HUDEP-2 (cell line): Measurements from ENCODE around the gene CALM3.
A peak's percentile ranks its signal among the peaks of the same experiment; 100 is the strongest.
"Not testable (repeated sequence)": the region's sequence is repeated elsewhere in the genome, so short reads cannot be mapped to it uniquely, and the experiment has no call there.

ENCODE experiments used
- DNase-seq, 76 experiments: peaks; one replicate each; lab custom pipeline; 2025; ENCODE audit not compliant: unreplicated experiment in 76 of 76; lab: John Stamatoyannopoulos, UW

Gene CALM3

GRCh38 chr19:46601318-46602224 is at the start of gene CALM3:
TSS of gene CALM3 (plus strand) at chr19:46601330. CDS start at chr19:46601435, 105 bp downstream.
- DNase-seq = peak in 4 of 76 experiments; percentile 12 to 43 (median 24)

- no peak for DNase-seq
Observed at GRCh38 chr19:46552891-46553290, 48.2 kb upstream of the CALM3 start.

- DNase-seq = no peak
Observed at GRCh38 chr19:46554161-46554560, 47.0 kb upstream of the CALM3 start.

GRCh38 chr19:46555628-46556280 is 45.4 kb upstream of the CALM3 start:
- no peak for DNase-seq

GRCh38 chr19:46556471-46556870 is 44.7 kb upstream of the CALM3 start:
- DNase-seq = not testable (repeated sequence)

GRCh38 chr19:46559203-46559602 is 41.9 kb upstream of the CALM3 start:
- no peak for DNase-seq

GRCh38 chr19:46559675-46560074 is 41.5 kb upstream of the CALM3 start:
- not testable (repeated sequence) for DNase-seq

- DNase-seq = no peak
Observed at GRCh38 chr19:46564701-46565100, 36.4 kb upstream of the CALM3 start.

GRCh38 chr19:46571495-46571894 is 29.6 kb upstream of the CALM3 start:
- peak in 34 of 76 experiments; percentile 6 to 68 (median 22) for DNase-seq

GRCh38 chr19:46573679-46574498 is 27.2 kb upstream of the CALM3 start:
- no peak for DNase-seq

- DNase-seq = peak in 56 of 76 experiments; percentile 10 to 82 (median 45)
Observed at GRCh38 chr19:46574533-46574932, 26.6 kb upstream of the CALM3 start.

- DNase-seq = no peak
Observed at GRCh38 chr19:46578450-46578849, 22.7 kb upstream of the CALM3 start.

- DNase-seq = peak in 1 of 76 experiments; percentile 11
Observed at GRCh38 chr19:46579361-46579879, 21.7 kb upstream of the CALM3 start.

- DNase-seq = no peak
Observed at GRCh38 chr19:46580247-46580646, 20.9 kb upstream of the CALM3 start.

GRCh38 chr19:46585539-46585938 is 15.6 kb upstream of the CALM3 start:
- DNase-seq = no peak

- no peak for DNase-seq
Observed at GRCh38 chr19:46586294-46586693, 14.8 kb upstream of the CALM3 start.

- DNase-seq = no peak
Observed at GRCh38 chr19:46587861-46588260, 13.3 kb upstream of the CALM3 start.

- no peak for DNase-seq
Observed at GRCh38 chr19:46591254-46591653, 9.9 kb upstream of the CALM3 start.

GRCh38 chr19:46591870-46592269 is 9.3 kb upstream of the CALM3 start:
- no peak for DNase-seq

- peak in 21 of 76 experiments; percentile 11 to 48 (median 30) for DNase-seq
Observed at GRCh38 chr19:46596008-46596407, 5.1 kb upstream of the CALM3 start.
